A673 (cell line): Measurements from ENCODE around the gene TNS4. TPM values are rescaled to one million over a fixed set of nuclear protein-coding genes. Genes with fewer than 3 reads are reported as not detected.

Experiments
- BruUV-seq: library from RNA; stranded (reverse); fragments of 400-500 nt; replicated peaks from 2 replicates; lab custom pipeline; 2021; lab: Mats Ljungman, UMichigan
- CTCF ChIA-PET: fragments of 300-600 bp; sonication (Branson Sonifier 250); formaldehyde crosslinking; loops from one replicate; lab custom pipeline; 2022; ENCODE audit warnings: antibody characterized with exemption; lab: Charles Lee
- POLR2A ChIA-PET: fragments of 300-600 bp; sonication (Branson Sonifier 250); formaldehyde crosslinking; loops from one replicate; lab custom pipeline; 2022; ENCODE audit warnings: antibody characterized with exemption; ENCODE audit not compliant: low non-redundant PET; lab: Charles Lee
- DNase-seq: peaks from one replicate; pipeline ENCODE4 v3.0.0-alpha.2; 2015; ENCODE audit warnings: low spot score
- H3K27ac ChIP-seq: fragments of 200-600 bp; sonication (generic); 2 replicates; pipeline ENCODE4 v1.5.1; 2016; ENCODE audit warnings: mixed run types, low read depth, mild to moderate bottlenecking, mixed read lengths, antibody characterized with exemption, low read length; ENCODE audit not compliant: poor library complexity, severe bottlenecking
- H3K27me3 ChIP-seq: fragments of 200-600 bp; sonication (generic); replicated peaks from 2 replicates; pipeline ENCODE4 v1.6.1; 2017; ENCODE audit warnings: mixed run types, low read depth, mild to moderate bottlenecking, mixed read lengths, antibody characterized with exemption, low read length; ENCODE audit not compliant: insufficient read depth, poor library complexity
- H3K36me3 ChIP-seq: fragments of 200-600 bp; sonication (generic); 2 replicates; pipeline ENCODE4 v1.6.1; 2016; ENCODE audit warnings: mixed run types, mild to moderate bottlenecking, mixed read lengths, antibody characterized with exemption, low read length; ENCODE audit not compliant: insufficient read depth, poor library complexity, severe bottlenecking
- H3K4me1 ChIP-seq: fragments of 200-600 bp; sonication (generic); 2 replicates; pipeline ENCODE4 v1.6.1; 2017; ENCODE audit warnings: mixed run types, mild to moderate bottlenecking, mixed read lengths, antibody characterized with exemption, low read length; ENCODE audit not compliant: insufficient read depth, poor library complexity, severe bottlenecking
- H3K4me3 ChIP-seq: fragments of 200-600 bp; sonication (generic); 2 replicates; pipeline ENCODE4 v1.5.1; 2016; ENCODE audit warnings: low read depth, mixed run types, mild to moderate bottlenecking, mixed read lengths, low read length; ENCODE audit not compliant: poor library complexity, severe bottlenecking
- H3K9me3 ChIP-seq: fragments of 200-600 bp; sonication (generic); 2 replicates; pipeline ENCODE4 v1.6.1; 2016; ENCODE audit warnings: mixed run types, low read depth, mild to moderate bottlenecking, mixed read lengths, antibody characterized with exemption, low read length; ENCODE audit not compliant: poor library complexity, severe bottlenecking
- CTCF ChIP-seq: fragments of 300-800, 200-600 bp; sonication (generic); conservative IDR thresholded peaks from 2 replicates; pipeline ENCODE4 v1.5.1; 2017; ENCODE audit warnings: low read depth, mild to moderate bottlenecking, antibody characterized with exemption, low read length, moderate library complexity, mixed read lengths
- EZH2 ChIP-seq: fragments of 200-600 bp; sonication (generic); IDR thresholded peaks from 2 replicates; pipeline ENCODE4 v1.6.1; 2017; ENCODE audit warnings: borderline replicate concordance, low read depth, mild to moderate bottlenecking, mixed read lengths, antibody characterized with exemption, low read length; ENCODE audit not compliant: poor library complexity, severe bottlenecking
- intact Hi-C: fragments of 100-400 bp; cut with micrococcal nuclease; formaldehyde crosslinking; loops from one replicate; pipeline ENCODE4 v1.10.0; 2022; ENCODE audit not compliant: unreplicated experiment
- total RNA-seq: library from RNA; stranded (reverse); gene quantifications from 2 replicates; pipeline ENCODE4 v1.2.3, GENCODE V29; 2021

Gene TNS4
- total RNA-seq, 1 experiment from 2014 or later: not detected

GRCh38 chr17:40531051-40531991, 29.9 kb upstream of the TNS4 start:
- no TSS peak for BruUV-seq
- intact Hi-C loops: loop anchor here (10.0 kb wide), 1 partner anchor 87 kb away; the partner anchor contains the start of gene IGFBP4
- Histone ChIP-seq H3K27me3 (no peaks in the 10 kb centered on the region), H3K4me1 (no peaks in the 10 kb centered on the region), H3K9me3 (no peaks in the 10 kb centered on the region), H3K36me3 (no peaks in the 10 kb centered on the region), H3K4me3 (no peak overlapping the region), H3K27ac (no peak overlapping the region)
- ChIA-PET POLR2A (no interaction called here), CTCF (no interaction called here)
- no peak for DNase-seq
- no peak for TF ChIP-seq CTCF

GRCh38 chr17:40530531-40530994, 29.1 kb upstream of the TNS4 start:
- no peak for DNase-seq
- intact Hi-C loops: loop anchor here (10.0 kb wide), 1 partner anchor 86 kb away; the partner anchor contains the start of gene IGFBP4
- H3K27me3 ChIP-seq: no peaks in the 10 kb centered on the region
- no TSS peak for BruUV-seq
- TF ChIP-seq CTCF (no peak), EZH2 (no peak)
- H3K4me3 ChIP-seq: no peak overlapping the region
- ChIA-PET CTCF (no interaction called here), POLR2A (no interaction called here)
- no peaks in the 10 kb centered on the region for H3K36me3 ChIP-seq
- no peaks in the 10 kb centered on the region for H3K4me1 ChIP-seq
- H3K9me3 ChIP-seq: no peaks in the 10 kb centered on the region
- H3K27ac ChIP-seq: no peak overlapping the region

- Histone ChIP-seq H3K4me3 (no peak overlapping the region), H3K36me3 (no peaks in the 10 kb centered on the region), H3K9me3 (no peaks in the 10 kb centered on the region), H3K27me3 (no peaks in the 10 kb centered on the region), H3K27ac (no peak overlapping the region), H3K4me1 (no peaks in the 10 kb centered on the region)
- no peak for DNase-seq
- ChIA-PET POLR2A (no interaction called here), CTCF (no interaction called here)
- BruUV-seq: no TSS peak
- TF ChIP-seq EZH2: no peak
- no peak for TF ChIP-seq CTCF
- intact Hi-C loops: loop anchor here (10.0 kb wide), 1 partner anchor 85 kb away; the partner anchor contains the start of gene IGFBP4
Measured at GRCh38 chr17:40529991-40530390, 28.6 kb upstream of the TNS4 start.
